ENCODE results near the gene AIP. TPM values are rescaled to one million over a fixed set of nuclear protein-coding genes. Genes with fewer than 3 reads are reported as not detected.

AIP gene
- total RNA-seq, 4 donors from 2014 or later, result 65.4 to 87.5 (median 78.1) TPM

DNA sequence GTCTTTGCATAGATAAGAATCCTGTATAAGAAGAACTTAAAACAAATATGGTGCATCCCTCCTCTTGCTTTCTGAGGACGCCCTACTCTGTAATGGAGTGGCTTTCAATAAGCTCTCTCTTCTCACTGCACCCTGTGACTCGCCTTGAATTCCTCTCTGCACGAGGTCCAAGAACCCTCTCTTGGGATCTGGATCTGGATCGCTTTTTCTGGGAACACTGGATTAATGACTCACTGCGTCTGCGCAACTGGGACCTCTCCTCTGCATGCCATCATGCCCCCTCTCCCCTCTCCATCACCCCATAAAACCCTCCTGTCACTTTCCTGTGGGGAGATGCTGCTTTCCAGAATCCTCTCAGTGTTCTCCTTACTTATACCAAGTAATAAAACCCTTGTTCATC lies 55.5 kb downstream of the AIP start:
- Histone ChIP-seq H3K4me3 (no peak overlapping the region), H3K27me3 (peaks cover 9% of the 10 kb centered on the region), H3K9me3 (no peaks in the 10 kb centered on the region), H3K36me3 (no peaks in the 10 kb centered on the region), H3K4me1 (no peaks in the 10 kb centered on the region), H3K27ac (no peak overlapping the region)
- WGBS, 2 donors (ENCODE audit: low coverage in 1 of 2), result 72 to 80% methylated on average over 6 of the region's 6 CpGs
- no peak for TF ChIP-seq POLR2A (IDR thresholded peaks at IDR 0.05)
- TF ChIP-seq, protein P1, sequence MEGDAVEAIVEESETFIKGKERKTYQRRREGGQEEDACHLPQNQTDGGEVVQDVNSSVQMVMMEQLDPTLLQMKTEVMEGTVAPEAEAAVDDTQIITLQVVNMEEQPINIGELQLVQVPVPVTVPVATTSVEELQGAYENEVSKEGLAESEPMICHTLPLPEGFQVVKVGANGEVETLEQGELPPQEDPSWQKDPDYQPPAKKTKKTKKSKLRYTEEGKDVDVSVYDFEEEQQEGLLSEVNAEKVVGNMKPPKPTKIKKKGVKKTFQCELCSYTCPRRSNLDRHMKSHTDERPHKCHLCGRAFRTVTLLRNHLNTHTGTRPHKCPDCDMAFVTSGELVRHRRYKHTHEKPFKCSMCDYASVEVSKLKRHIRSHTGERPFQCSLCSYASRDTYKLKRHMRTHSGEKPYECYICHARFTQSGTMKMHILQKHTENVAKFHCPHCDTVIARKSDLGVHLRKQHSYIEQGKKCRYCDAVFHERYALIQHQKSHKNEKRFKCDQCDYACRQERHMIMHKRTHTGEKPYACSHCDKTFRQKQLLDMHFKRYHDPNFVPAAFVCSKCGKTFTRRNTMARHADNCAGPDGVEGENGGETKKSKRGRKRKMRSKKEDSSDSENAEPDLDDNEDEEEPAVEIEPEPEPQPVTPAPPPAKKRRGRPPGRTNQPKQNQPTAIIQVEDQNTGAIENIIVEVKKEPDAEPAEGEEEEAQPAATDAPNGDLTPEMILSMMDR (IDR thresholded peaks at IDR 0.05), result no peak
- TF ChIP-seq EP300 (IDR thresholded peaks at IDR 0.05), result no peak
- no peak for TF ChIP-seq POLR2AphosphoS5 (IDR thresholded peaks at IDR 0.05)
- ATAC-seq, result no peak

DNA sequence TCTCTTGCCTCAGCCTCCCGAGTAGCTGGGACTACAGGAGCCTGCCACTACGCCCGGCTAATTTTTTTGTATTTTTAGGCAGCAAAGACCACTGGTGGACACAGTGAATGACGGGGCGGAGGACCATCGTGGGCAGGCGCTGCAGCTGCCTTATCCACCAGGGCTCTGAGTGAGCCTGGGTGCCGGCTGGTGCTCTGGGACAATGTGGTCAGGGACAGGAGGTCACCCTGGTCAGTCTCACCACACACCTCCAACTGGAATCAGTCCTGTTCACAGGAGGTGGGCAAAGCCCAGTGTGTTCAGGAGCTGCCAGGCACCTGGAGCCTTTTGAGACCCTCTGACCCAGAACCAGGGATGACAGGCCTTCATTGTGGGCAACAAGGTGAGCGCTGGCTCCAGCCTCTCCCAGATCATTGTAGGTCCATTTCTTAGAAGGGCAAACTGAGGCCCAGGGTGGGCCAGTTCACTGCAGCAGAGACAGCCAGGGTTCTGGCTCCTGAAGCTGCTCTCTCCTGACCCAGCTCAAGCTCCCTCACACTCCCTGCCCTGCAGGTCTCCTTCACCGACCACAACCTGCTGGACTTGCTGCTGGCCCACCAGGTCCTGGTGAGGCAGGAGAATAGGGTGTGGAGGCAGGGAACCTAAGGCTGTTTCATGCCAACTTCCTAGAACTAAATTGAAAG lies 56.1 kb downstream of the AIP start:
- H3K27ac ChIP-seq, result no peak overlapping the region
- no peaks in the 10 kb centered on the region for H3K4me1 ChIP-seq
- H3K9me3 ChIP-seq, result no peaks in the 10 kb centered on the region
- H3K27me3 ChIP-seq, result peaks cover 9% of the 10 kb centered on the region
- ATAC-seq, result no peak
- TF ChIP-seq EP300 (IDR thresholded peaks at IDR 0.05) (no peak), POLR2AphosphoS5 (IDR thresholded peaks at IDR 0.05) (no peak), POLR2A (IDR thresholded peaks at IDR 0.05) (no peak)
- TF ChIP-seq, protein P1 (IDR thresholded peaks at IDR 0.05), result no peak
- no peaks in the 10 kb centered on the region for H3K36me3 ChIP-seq
- no CpG with 5 or more reads among the region's 10 CpGs for WGBS, 2 donors (ENCODE audit: low coverage in 1 of 2)
- no peak overlapping the region for H3K4me3 ChIP-seq

- no peak for ATAC-seq
- no peaks in the 10 kb centered on the region for H3K9me3 ChIP-seq
- H3K27me3 ChIP-seq, result peaks cover 9% of the 10 kb centered on the region
- WGBS, 2 donors (ENCODE audit: low coverage in 1 of 2), result 69 to 78% methylated on average over 2 of the region's 4 CpGs
- TF ChIP-seq, protein P1 (IDR thresholded peaks at IDR 0.05), result no peak
- TF ChIP-seq POLR2A (IDR thresholded peaks at IDR 0.05) (no peak), POLR2AphosphoS5 (IDR thresholded peaks at IDR 0.05) (no peak), EP300 (IDR thresholded peaks at IDR 0.05) (no peak)
- no peaks in the 10 kb centered on the region for H3K36me3 ChIP-seq
- H3K27ac ChIP-seq, result no peak overlapping the region
- H3K4me1 ChIP-seq, result no peaks in the 10 kb centered on the region
- H3K4me3 ChIP-seq, result no peak overlapping the region
Measured at GRCh38 chr11:67539550-67539949, 56.7 kb downstream of the AIP start.

Small RNA genes lying within 50 kb of the gene (small RNA-seq; reads per million reads assigned to genes)
- gene MIR6752, result 0 to 0.13 (median 0) reads per million in 4 donors

Other genes starting within 250 kb of the AIP start
- gene GRK2, start 216.6 kb upstream of the AIP start, total RNA-seq, result 10 to 100 TPM; 44.0 to 76.9 (median 64.8) TPM
- gene ANKRD13D, start 193.7 kb upstream of the AIP start, total RNA-seq, result 10 to 100 TPM; 25.6 to 61.6 (median 32.3) TPM
- 10 to 100 TPM; 33.9 to 58.4 (median 41.9) TPM for gene SSH3, start 179.5 kb upstream of the AIP start, total RNA-seq
- 10 to 100 TPM; 65.7 to 87.3 (median 74.4) TPM for gene POLD4, start 129.5 kb upstream of the AIP start, total RNA-seq
- 10 to 100 TPM in 1 of 4 donors, 1 to 10 TPM in 3; 6.1 to 21.7 (median 9.4) TPM for gene CLCF1, start 109.4 kb upstream of the AIP start, total RNA-seq
- 10 to 100 TPM in 2 of 4 donors, 1 to 10 TPM in 2; 8.5 to 16.0 (median 11.1) TPM for gene RAD9A, start 91.0 kb upstream of the AIP start, total RNA-seq
- gene PPP1CA, start 81.2 kb upstream of the AIP start, total RNA-seq, result 10 to 100 TPM; 49.9 to 78.6 (median 63.4) TPM
- 1 to 10 TPM in 3 of 4 donors, under 1 TPM in 1; 0.30 to 2.0 (median 1.5) TPM for gene TBC1D10C, start 78.9 kb upstream of the AIP start, total RNA-seq
- 1 to 10 TPM in 3 of 4 donors, under 1 TPM in 1; 0.73 to 3.3 (median 1.6) TPM for gene CARNS1, start 67.3 kb upstream of the AIP start, total RNA-seq
- gene RPS6KB2, start 54.5 kb upstream of the AIP start, total RNA-seq, result 10 to 100 TPM; 35.8 to 49.7 (median 45.6) TPM
- gene PTPRCAP, start 45.3 kb upstream of the AIP start, total RNA-seq, result 1 to 10 TPM; 3.5 to 6.4 (median 4.2) TPM
- gene CORO1B, start 39.5 kb upstream of the AIP start, total RNA-seq, result 10 to 100 TPM; 48.3 to 82.4 (median 67.6) TPM
- not detected for gene GPR152, start 30.3 kb upstream of the AIP start, total RNA-seq
- 1 to 10 TPM in 1 of 4 donors, under 1 TPM in 3; 0.13 to 2.4 (median 0.77) TPM for gene CABP4, start 27.7 kb upstream of the AIP start, total RNA-seq
- 10 to 100 TPM; 22.2 to 35.2 (median 32.5) TPM for gene TMEM134, start 13.8 kb upstream of the AIP start, total RNA-seq
- 10 to 100 TPM in 3 of 4 donors, 1 to 10 TPM in 1; 9.5 to 18.7 (median 15.4) TPM for gene PITPNM1, start 22.3 kb downstream of the AIP start, total RNA-seq
- gene CDK2AP2, start 25.1 kb downstream of the AIP start, total RNA-seq, result 10 to 100 TPM; 29.1 to 69.3 (median 53.9) TPM
- gene CABP2, start 40.4 kb downstream of the AIP start, total RNA-seq, result not detected
- 100 to 1,000 TPM; 514 to 845 (median 628) TPM for gene GSTP1, start 100.8 kb downstream of the AIP start, total RNA-seq
- gene NDUFV1, start 123.9 kb downstream of the AIP start, total RNA-seq, result 100 to 1,000 TPM; 154 to 249 (median 180) TPM
- 10 to 100 TPM in 1 of 4 donors, 1 to 10 TPM in 3; 2.4 to 18.5 (median 4.6) TPM for gene NUDT8, start 146.9 kb downstream of the AIP start, total RNA-seq
- gene TBX10, start 156.7 kb downstream of the AIP start, total RNA-seq, result not detected
- gene ACY3, start 167.7 kb downstream of the AIP start, total RNA-seq, result not detected
- 1 to 10 TPM in 1 of 4 donors, not detected in 3; 3.4 TPM for gene ALDH3B2, start 191.6 kb downstream of the AIP start, total RNA-seq